ENCODE results near the gene STYXL2.

DNA sequence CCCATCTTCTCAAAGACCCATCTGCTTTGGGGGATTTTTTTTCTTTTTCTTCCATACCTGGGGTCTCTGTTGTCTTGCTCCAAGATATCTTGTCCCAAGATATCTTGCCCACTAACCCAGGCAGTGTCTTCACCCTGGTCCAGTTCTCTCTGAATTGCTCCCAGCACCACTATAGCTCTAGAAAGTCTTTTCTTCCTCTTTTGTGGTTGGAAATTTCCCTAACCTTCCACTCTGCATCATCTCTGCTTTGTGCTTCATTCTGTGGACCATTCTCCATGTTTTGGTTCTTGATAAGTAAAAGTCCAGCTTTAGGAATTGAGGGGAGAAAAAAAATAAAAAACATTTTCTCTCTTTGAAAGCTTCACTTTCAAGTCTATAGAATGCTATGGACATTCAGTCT lies 20.9 kb downstream of the STYXL2 start:
- TF ChIP-seq, protein P1, sequence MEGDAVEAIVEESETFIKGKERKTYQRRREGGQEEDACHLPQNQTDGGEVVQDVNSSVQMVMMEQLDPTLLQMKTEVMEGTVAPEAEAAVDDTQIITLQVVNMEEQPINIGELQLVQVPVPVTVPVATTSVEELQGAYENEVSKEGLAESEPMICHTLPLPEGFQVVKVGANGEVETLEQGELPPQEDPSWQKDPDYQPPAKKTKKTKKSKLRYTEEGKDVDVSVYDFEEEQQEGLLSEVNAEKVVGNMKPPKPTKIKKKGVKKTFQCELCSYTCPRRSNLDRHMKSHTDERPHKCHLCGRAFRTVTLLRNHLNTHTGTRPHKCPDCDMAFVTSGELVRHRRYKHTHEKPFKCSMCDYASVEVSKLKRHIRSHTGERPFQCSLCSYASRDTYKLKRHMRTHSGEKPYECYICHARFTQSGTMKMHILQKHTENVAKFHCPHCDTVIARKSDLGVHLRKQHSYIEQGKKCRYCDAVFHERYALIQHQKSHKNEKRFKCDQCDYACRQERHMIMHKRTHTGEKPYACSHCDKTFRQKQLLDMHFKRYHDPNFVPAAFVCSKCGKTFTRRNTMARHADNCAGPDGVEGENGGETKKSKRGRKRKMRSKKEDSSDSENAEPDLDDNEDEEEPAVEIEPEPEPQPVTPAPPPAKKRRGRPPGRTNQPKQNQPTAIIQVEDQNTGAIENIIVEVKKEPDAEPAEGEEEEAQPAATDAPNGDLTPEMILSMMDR (IDR thresholded peaks at IDR 0.05; ENCODE audit: low read length): no peak
- TF ChIP-seq EZH2 (IDR thresholded peaks at IDR 0.05; ENCODE audit: borderline replicate concordance, low read length): no peak

Measured in OCI-LY1 (cell line).